Activated naive CD4-positive, alpha-beta T cell treated with anti-CD3 and anti-CD28 coated beads, Interleukin-2, amount 50 U/mL, for 24 hours (primary cell): Measurements from ENCODE around the gene TTC28.
"Not testable (repeated sequence)": the region's sequence is repeated elsewhere in the genome, so short reads cannot be mapped to it uniquely, and the experiment has no call there.

Experiments
- H3K27ac Mint-ChIP-seq: one replicate; pipeline ENCODE4 v1.8.0; 2021; ENCODE audit warnings: mild to moderate bottlenecking, mixed read lengths
- H3K27me3 Mint-ChIP-seq: one replicate; pipeline ENCODE4 v1.8.0; 2021; ENCODE audit warnings: mixed read lengths
- H3K36me3 Mint-ChIP-seq: one replicate; pipeline ENCODE4 v1.8.0; 2021; ENCODE audit warnings: mixed read lengths
- H3K4me1 Mint-ChIP-seq: one replicate; pipeline ENCODE4 v1.8.0; 2021; ENCODE audit warnings: mixed read lengths
- H3K4me3 Mint-ChIP-seq: one replicate; pipeline ENCODE4 v1.8.0; 2021; ENCODE audit warnings: mild to moderate bottlenecking, mixed read lengths
- H3K9me3 Mint-ChIP-seq: one replicate; pipeline ENCODE4 v1.8.0; 2021; ENCODE audit warnings: mixed read lengths

TTC28 gene

DNA sequence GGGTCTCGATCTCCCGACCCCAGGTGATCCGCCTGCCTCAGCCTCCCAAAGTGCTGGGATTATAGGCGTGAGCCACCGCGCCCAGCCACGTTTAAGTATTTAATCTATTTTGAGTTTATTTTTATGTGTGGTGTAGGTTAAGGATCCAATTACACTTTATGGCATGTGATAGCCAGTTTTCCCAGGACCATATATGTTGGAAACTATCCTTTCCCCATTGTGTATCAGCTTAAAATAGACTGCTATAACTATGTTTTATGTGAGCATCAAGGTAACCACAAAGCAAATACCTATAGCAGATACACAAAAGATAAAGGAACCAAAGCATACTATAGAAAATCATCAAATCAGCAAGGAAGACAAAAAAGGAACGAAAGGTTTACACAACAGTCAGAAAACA lies 42.4 kb downstream of the TTC28 start:
- H3K27me3 Mint-ChIP-seq: peaks cover 30% of the 10 kb centered on the region
- no peak overlapping the region for H3K4me3 Mint-ChIP-seq
- H3K36me3 Mint-ChIP-seq: no peaks in the 10 kb centered on the region

GRCh38 chr22:28630177-28630574 lies 49.5 kb downstream of the TTC28 start:
- Mint-ChIP-seq H3K27me3 (peaks cover 31% of the 10 kb centered on the region), H3K9me3 (no peaks in the 10 kb centered on the region), H3K27ac (no peak overlapping the region)

More for the DNA sequence above, 42.4 kb downstream of the TTC28 start:
- no peaks in the 10 kb centered on the region for H3K4me1 Mint-ChIP-seq
- H3K9me3 Mint-ChIP-seq: no peaks in the 10 kb centered on the region
- peak overlapping the region; percentile 19 for H3K27ac Mint-ChIP-seq

DNA sequence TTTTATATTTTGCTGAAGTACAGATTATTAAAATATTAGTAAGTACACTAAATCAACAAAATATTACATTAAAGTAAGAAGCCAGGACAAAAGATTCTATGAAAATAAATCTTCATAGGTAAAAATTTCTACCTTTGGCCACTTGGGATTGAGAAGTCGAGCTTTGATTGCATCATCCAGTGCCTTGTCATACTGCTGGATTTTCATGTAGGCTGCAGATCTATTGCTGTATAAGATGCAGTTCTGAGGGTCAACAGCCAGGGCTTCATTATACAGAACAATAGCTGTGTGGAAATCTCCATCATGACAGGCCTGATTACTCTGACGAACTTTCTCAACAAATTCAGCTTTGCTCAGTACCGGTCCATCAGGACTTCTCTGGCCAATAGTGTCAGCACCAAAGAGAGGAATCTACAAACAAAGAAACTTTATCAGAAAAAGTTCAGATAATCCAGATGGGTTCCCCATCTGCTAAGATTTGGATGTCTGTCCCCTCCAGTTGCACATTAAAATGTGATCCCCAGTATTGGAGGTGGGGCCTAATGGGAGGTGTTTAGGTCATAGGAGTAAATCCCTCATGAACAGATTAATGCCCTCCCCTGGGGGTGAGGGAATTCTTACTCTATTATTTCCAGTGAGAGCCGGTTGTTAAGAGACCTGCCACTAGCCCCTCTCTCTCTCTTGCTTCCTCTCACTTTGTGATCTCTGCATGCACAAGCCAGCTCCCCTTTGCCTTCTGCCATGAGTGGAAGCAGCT lies 50.0 kb downstream of the TTC28 start:
- Mint-ChIP-seq H3K27ac (no peak overlapping the region), H3K9me3 (no peaks in the 10 kb centered on the region), H3K4me1 (no peaks in the 10 kb centered on the region), H3K36me3 (no peaks in the 10 kb centered on the region), H3K4me3 (no peak overlapping the region), H3K27me3 (peaks cover 31% of the 10 kb centered on the region)

More at GRCh38 chr22:28630177-28630574, 49.5 kb downstream of the TTC28 start:
- no peaks in the 10 kb centered on the region for H3K4me1 Mint-ChIP-seq
- no peaks in the 10 kb centered on the region for H3K36me3 Mint-ChIP-seq
- no peak overlapping the region for H3K4me3 Mint-ChIP-seq

GRCh38 chr22:28628766-28629165 lies 50.9 kb downstream of the TTC28 start:
- Mint-ChIP-seq H3K27me3 (peaks cover 34% of the 10 kb centered on the region), H3K27ac (no peak overlapping the region)

GRCh38 chr22:28627791-28628190 lies 51.8 kb downstream of the TTC28 start:
- no peaks in the 10 kb centered on the region for H3K9me3 Mint-ChIP-seq
- H3K27ac Mint-ChIP-seq: no peak overlapping the region
- H3K4me3 Mint-ChIP-seq: no peak overlapping the region
- H3K4me1 Mint-ChIP-seq: no peaks in the 10 kb centered on the region
- H3K27me3 Mint-ChIP-seq: peaks cover 33% of the 10 kb centered on the region
- H3K36me3 Mint-ChIP-seq: no peaks in the 10 kb centered on the region

More at GRCh38 chr22:28628766-28629165, 50.9 kb downstream of the TTC28 start:
- H3K36me3 Mint-ChIP-seq: no peaks in the 10 kb centered on the region
- no peaks in the 10 kb centered on the region for H3K9me3 Mint-ChIP-seq
- no peak overlapping the region for H3K4me3 Mint-ChIP-seq
- no peaks in the 10 kb centered on the region for H3K4me1 Mint-ChIP-seq

DNA sequence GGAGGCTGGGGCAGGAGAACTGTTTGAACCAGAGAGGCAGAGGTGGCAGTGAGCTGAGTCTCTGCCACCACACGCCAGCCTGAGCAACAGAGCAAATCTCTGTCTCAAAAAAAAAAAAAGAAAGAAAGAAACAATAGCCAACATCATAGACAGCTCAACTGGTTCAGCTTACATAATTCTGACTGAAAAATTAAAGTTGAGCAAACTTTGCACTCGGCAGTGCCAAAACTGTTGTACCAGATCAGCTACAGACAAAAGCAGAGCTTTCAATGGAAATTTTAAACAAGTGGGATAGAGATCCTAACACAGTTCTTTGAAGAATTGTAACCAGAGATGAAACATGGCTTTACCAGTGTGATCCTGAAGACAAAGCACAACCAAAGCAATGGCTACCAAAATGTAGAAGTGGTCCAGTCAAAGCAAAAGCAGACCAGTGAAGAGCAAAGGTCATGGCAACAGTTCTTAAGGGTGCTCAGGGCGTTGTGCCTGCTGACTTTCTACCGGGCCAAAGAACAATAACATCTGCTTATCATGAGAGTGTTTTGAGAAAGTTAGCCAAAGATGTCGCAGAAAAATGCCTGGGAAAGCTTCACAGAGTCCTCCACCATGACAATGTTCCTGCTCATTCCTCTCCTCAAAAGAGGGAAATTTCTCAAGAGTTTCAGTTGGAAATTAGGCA lies 59.3 kb downstream of the TTC28 start:
- H3K9me3 Mint-ChIP-seq: no peaks in the 10 kb centered on the region
- H3K27me3 Mint-ChIP-seq: peaks cover 38% of the 10 kb centered on the region
- no peak overlapping the region for H3K4me3 Mint-ChIP-seq
- no peaks in the 10 kb centered on the region for H3K4me1 Mint-ChIP-seq
- H3K36me3 Mint-ChIP-seq: no peaks in the 10 kb centered on the region
- H3K27ac Mint-ChIP-seq: no peak overlapping the region

DNA sequence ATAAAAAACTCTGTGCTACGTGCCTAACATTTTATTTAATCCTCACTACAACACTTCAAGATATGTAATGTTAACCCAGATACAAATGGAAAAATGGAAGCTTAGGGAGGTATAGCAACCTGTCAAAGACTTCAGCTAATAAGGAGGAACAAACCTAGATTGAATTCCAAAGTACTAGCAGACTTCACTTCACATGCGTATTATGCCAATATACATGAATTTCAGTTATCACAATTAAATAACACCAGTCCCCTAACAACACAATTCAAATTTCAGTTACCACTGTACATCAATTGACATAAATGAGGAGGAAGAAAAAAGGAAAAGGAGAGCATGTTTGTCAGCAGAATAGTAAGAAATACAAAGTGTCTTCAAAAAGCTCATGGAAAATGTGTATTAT lies 60.4 kb downstream of the TTC28 start:
- no peak overlapping the region for H3K4me3 Mint-ChIP-seq
- no peaks in the 10 kb centered on the region for H3K36me3 Mint-ChIP-seq
- no peaks in the 10 kb centered on the region for H3K4me1 Mint-ChIP-seq
- H3K27ac Mint-ChIP-seq: no peak overlapping the region
- no peaks in the 10 kb centered on the region for H3K9me3 Mint-ChIP-seq
- peaks cover 44% of the 10 kb centered on the region for H3K27me3 Mint-ChIP-seq

DNA sequence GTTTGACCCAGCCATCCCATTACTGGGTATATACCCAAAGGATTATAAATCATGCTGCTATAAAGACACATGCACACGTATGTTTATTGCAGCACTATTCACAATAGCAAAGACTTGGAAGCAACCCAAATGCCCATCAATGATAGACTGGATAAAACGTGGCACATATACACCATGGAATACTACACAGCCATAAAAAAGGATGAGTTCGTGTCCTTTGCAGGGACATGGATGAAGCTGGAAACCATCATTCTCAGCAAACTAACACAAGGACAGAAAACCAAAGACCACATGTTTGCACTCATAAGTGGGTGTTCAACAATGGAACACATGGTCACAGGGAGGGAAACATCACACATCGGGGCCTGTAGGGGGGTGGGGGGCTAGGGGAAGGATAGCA lies 64.2 kb downstream of the TTC28 start:
- H3K4me3 Mint-ChIP-seq: not testable (repeated sequence)
- peaks cover 51% of the 10 kb centered on the region for H3K27me3 Mint-ChIP-seq

DNA sequence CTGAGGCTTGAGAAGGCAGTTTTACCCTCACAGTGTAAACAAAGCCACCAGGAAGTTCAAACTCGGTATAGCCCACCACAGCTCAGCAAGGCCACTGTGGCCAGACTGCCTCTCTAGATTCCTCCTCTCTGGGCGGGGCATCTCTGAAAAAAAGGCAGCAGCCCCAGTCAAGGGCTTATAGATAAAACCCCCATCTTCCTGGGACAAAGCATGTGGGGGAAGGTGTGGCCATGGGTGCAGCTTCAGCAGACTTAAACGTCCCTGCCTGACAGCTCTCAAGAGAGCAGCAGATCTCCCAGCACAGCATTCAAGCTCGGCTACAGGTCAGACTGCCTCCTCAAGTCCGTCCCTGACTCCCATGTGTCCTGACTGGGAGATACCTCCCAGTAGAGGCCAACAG lies 69.7 kb downstream of the TTC28 start:
- no peak overlapping the region for H3K4me3 Mint-ChIP-seq
- H3K27me3 Mint-ChIP-seq: peaks cover 48% of the 10 kb centered on the region
- no peaks in the 10 kb centered on the region for H3K4me1 Mint-ChIP-seq
- no peaks in the 10 kb centered on the region for H3K9me3 Mint-ChIP-seq
- H3K36me3 Mint-ChIP-seq: no peaks in the 10 kb centered on the region
- no peak overlapping the region for H3K27ac Mint-ChIP-seq

More for the DNA sequence above, 64.2 kb downstream of the TTC28 start:
- not testable (repeated sequence) for H3K36me3 Mint-ChIP-seq, H3K27ac Mint-ChIP-seq, H3K9me3 Mint-ChIP-seq, H3K4me1 Mint-ChIP-seq

DNA sequence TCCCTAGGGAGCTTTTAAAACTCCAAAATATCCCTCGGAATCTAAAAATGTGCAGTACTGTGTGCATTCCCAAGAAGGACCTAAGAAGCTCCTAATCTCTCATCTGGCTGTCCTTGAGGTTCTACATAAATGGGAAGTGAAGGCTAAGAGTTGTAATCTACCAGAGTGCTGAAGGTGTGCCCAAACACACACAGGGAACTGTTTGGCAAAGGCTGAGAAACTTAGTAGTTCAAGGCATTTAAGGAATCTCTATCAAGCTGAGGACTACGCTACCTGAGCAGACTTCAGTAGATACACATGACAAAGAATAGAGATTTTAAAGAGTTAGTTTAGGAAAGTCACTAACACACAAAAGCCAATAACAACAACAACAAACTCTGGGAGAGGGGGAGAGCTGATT lies 71.1 kb downstream of the TTC28 start:
- Mint-ChIP-seq H3K9me3 (no peaks in the 10 kb centered on the region), H3K27me3 (peaks cover 40% of the 10 kb centered on the region), H3K4me1 (no peaks in the 10 kb centered on the region), H3K36me3 (no peaks in the 10 kb centered on the region), H3K27ac (no peak overlapping the region), H3K4me3 (no peak overlapping the region)

DNA sequence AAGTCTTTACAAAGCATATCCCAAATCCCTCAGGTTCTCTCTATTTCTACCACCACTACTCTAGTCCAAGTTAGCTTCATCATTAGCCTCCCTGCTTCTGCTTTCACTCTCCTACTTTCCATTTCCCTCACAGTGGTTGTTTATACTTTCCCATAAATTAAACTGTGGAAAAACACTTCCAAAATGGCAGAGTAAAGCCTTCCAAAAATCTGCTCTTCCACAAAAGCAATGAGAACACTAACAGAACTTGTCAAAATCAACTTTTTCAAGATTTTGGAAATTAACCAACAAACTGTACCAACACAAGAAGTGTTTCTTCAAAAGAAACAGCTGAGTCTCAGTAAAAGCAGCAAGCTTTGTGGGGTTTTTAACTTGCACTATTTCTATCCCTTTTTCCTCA lies 71.8 kb downstream of the TTC28 start:
- Mint-ChIP-seq H3K9me3 (no peaks in the 10 kb centered on the region), H3K4me3 (no peak overlapping the region), H3K4me1 (no peaks in the 10 kb centered on the region), H3K36me3 (no peaks in the 10 kb centered on the region), H3K27ac (no peak overlapping the region), H3K27me3 (peaks cover 33% of the 10 kb centered on the region)

- H3K36me3 Mint-ChIP-seq: no peaks in the 10 kb centered on the region
- no peak overlapping the region for H3K27ac Mint-ChIP-seq
- no peaks in the 10 kb centered on the region for H3K9me3 Mint-ChIP-seq
- no peaks in the 10 kb centered on the region for H3K4me1 Mint-ChIP-seq
- no peak overlapping the region for H3K4me3 Mint-ChIP-seq
- peaks cover 22% of the 10 kb centered on the region for H3K27me3 Mint-ChIP-seq
Observed at GRCh38 chr22:28604966-28605761, 74.5 kb downstream of the TTC28 start.

- Mint-ChIP-seq H3K36me3 (no peaks in the 10 kb centered on the region), H3K4me1 (no peaks in the 10 kb centered on the region), H3K9me3 (no peaks in the 10 kb centered on the region), H3K27me3 (peaks cover 6% of the 10 kb centered on the region), H3K4me3 (no peak overlapping the region), H3K27ac (no peak overlapping the region)
Observed at GRCh38 chr22:28601915-28602314, 77.7 kb downstream of the TTC28 start.

- H3K36me3 Mint-ChIP-seq: no peaks in the 10 kb centered on the region
- no peaks in the 10 kb centered on the region for H3K4me1 Mint-ChIP-seq
- no peak overlapping the region for H3K27ac Mint-ChIP-seq
- H3K4me3 Mint-ChIP-seq: no peak overlapping the region
- H3K9me3 Mint-ChIP-seq: no peaks in the 10 kb centered on the region
- peaks cover 6% of the 10 kb centered on the region for H3K27me3 Mint-ChIP-seq
Observed at GRCh38 chr22:28600546-28601143, 79.0 kb downstream of the TTC28 start.

- Mint-ChIP-seq H3K9me3 (no peaks in the 10 kb centered on the region), H3K27ac (no peak overlapping the region), H3K4me1 (no peaks in the 10 kb centered on the region), H3K36me3 (no peaks in the 10 kb centered on the region), H3K4me3 (no peak overlapping the region), H3K27me3 (peaks cover 7% of the 10 kb centered on the region)
Observed at GRCh38 chr22:28599693-28600092, 79.9 kb downstream of the TTC28 start.
